HepG2 (cell line): ENCODE results near the gene IFI35. TPM values are rescaled to one million over a fixed set of nuclear protein-coding genes. Genes with fewer than 3 reads are reported as not detected.

Experiments
- CREB3 ChIP-seq: sonication (generic); formaldehyde crosslinking; IDR thresholded peaks from 2 replicates; pipeline ENCODE4 v1.5.0; 2020; ENCODE audit warnings: missing genetic modification reagents
- HBP1 ChIP-seq: IDR thresholded peaks from 2 replicates; pipeline ENCODE4 v1.6.1; 2016; ENCODE audit warnings: low read depth, control low read depth
- MAFK ChIP-seq, 2 experiments: IDR thresholded peaks in 1 of 2; conservative IDR thresholded peaks in 1 of 2; 2 replicates each; pipeline ENCODE4 v1.6.1; 2011; ENCODE audit warnings: improper control_type of control experiment in 2 of 2, low read length in 2 of 2
- NFRKB ChIP-seq: fragments of 450-650 bp; IDR thresholded peaks from 2 replicates; pipeline ENCODE4 v1.6.1; 2017
- NFYB ChIP-seq: sonication (generic); formaldehyde crosslinking; IDR thresholded peaks from 2 replicates; pipeline ENCODE4 v1.4.0; 2020; ENCODE audit warnings: missing genetic modification reagents
- PBX3 ChIP-seq: sonication (generic); formaldehyde crosslinking; IDR thresholded peaks from 2 replicates; pipeline ENCODE4 v1.8.1; 2023; ENCODE audit warnings: missing genetic modification reagents, inconsistent platforms, borderline replicate concordance
- REL ChIP-seq: sonication (generic); formaldehyde crosslinking; conservative IDR thresholded peaks from 2 replicates; pipeline ENCODE4 v1.8.0; 2022; ENCODE audit warnings: mild to moderate bottlenecking, missing genetic modification reagents, moderate library complexity
- RFXANK ChIP-seq: IDR thresholded peaks from 2 replicates; pipeline ENCODE4 v1.6.1; 2016
- TOPORS ChIP-seq: sonication (generic); formaldehyde crosslinking; IDR thresholded peaks from 2 replicates; pipeline ENCODE4 v1.8.0; 2023; ENCODE audit warnings: mild to moderate bottlenecking, missing genetic modification reagents
- TRIM24 ChIP-seq: sonication (generic); formaldehyde crosslinking; IDR thresholded peaks from 2 replicates; pipeline ENCODE4 v1.8.0; 2022; ENCODE audit warnings: mild to moderate bottlenecking, missing genetic modification reagents
- ZFY ChIP-seq: sonication (generic); formaldehyde crosslinking; IDR thresholded peaks from 2 replicates; pipeline ENCODE4 v1.4.0; 2020; ENCODE audit warnings: missing genetic modification reagents
- ZMAT5 ChIP-seq: sonication (generic); formaldehyde crosslinking; IDR thresholded peaks from 2 replicates; pipeline ENCODE4 v1.5.0; 2020; ENCODE audit warnings: mild to moderate bottlenecking, low read depth, missing genetic modification reagents, borderline replicate concordance
- ZMYM3 ChIP-seq: sonication (generic); formaldehyde crosslinking; IDR thresholded peaks from 2 replicates; pipeline ENCODE4 v1.5.1; 2020; ENCODE audit warnings: mild to moderate bottlenecking, missing genetic modification reagents
- ZNF24 ChIP-seq: fragments of 450-650 bp; IDR thresholded peaks from 2 replicates; pipeline ENCODE4 v1.6.1; 2017; ENCODE audit warnings: antibody characterized with exemption, mild to moderate bottlenecking
- ZNF280D ChIP-seq: sonication (generic); formaldehyde crosslinking; IDR thresholded peaks from 2 replicates; pipeline ENCODE4 v1.5.1; 2020; ENCODE audit warnings: mild to moderate bottlenecking, missing genetic modification reagents
- ZNF30 ChIP-seq: sonication (generic); formaldehyde crosslinking; IDR thresholded peaks from 2 replicates; pipeline ENCODE4 v1.5.0; 2020; ENCODE audit warnings: mild to moderate bottlenecking, missing genetic modification reagents
- ZNF367 ChIP-seq: sonication (generic); formaldehyde crosslinking; IDR thresholded peaks from 2 replicates; pipeline ENCODE4 v1.4.0; 2020; ENCODE audit warnings: missing genetic modification reagents, borderline replicate concordance
- ZNF451 ChIP-seq: sonication (generic); formaldehyde crosslinking; IDR thresholded peaks from 2 replicates; pipeline ENCODE4 v1.5.0; 2020; ENCODE audit warnings: mild to moderate bottlenecking, missing genetic modification reagents
- ZNF7 ChIP-seq: IDR thresholded peaks from 2 replicates; pipeline ENCODE4 v1.6.1; 2016; ENCODE audit warnings: missing biosample characterization, missing genetic modification reagents
- ZNF713 ChIP-seq: sonication (generic); formaldehyde crosslinking; IDR thresholded peaks from 2 replicates; pipeline ENCODE4 v1.4.0; 2020; ENCODE audit warnings: mild to moderate bottlenecking, missing genetic modification reagents
- ZNF740 ChIP-seq: sonication (generic); formaldehyde crosslinking; IDR thresholded peaks from 2 replicates; pipeline ENCODE4 v1.4.0; 2020; ENCODE audit warnings: missing genetic modification reagents
- polyA plus RNA-seq, 8 experiments: library from polyadenylated mRNA; depleted of rRNA in 3 of 8; stranded (reverse) in 7 of 8; unstranded in 1 of 8; fragments of >200 nt; fragmentation: Illumina TruSeq in 4 of 8; extraction: Trizol in 4 of 8; gene quantifications; 2 replicates each; pipeline versions ENCODE4 v1.2.1 to v1.2.3, GENCODE V29; 2011 to 2016; ENCODE audit warnings: low read depth in 4 of 8, missing spikeins in 1 of 8, mixed read lengths in 1 of 8; ENCODE audit not compliant: insufficient read depth in 1 of 8
- total RNA-seq, 5 experiments: library from RNA; depleted of rRNA; stranded (reverse); fragments of >200 nt; fragmentation: Illumina TruSeq; extraction: Trizol; gene quantifications; 2 replicates each; pipeline ENCODE4 v1.2.3, GENCODE V29; 2016; ENCODE audit warnings: low read depth in 1 of 5

Gene IFI35
- total and polyA plus RNA-seq, 2 of the 13 experiments (the other 11 are each of a cell fraction or from before 2014, with no cell fraction given) = 28.9 to 38.1 TPM

GRCh38 chr17:42980766-42981397, 25.7 kb upstream of the IFI35 start (continued):
- TF ChIP-seq CREB3 (CRISPR knock-in tag) (peak; percentile 69), RFXANK (CRISPR knock-in tag) (no peak), TRIM24 (CRISPR knock-in tag) (no peak), MAFK (conservative IDR thresholded peaks at IDR 0.05 in 1 of 2, IDR thresholded peaks at IDR 0.05 in 1 of 2; ENCODE audit: low read length in 2 of 2) (no peak), ZNF280D (peak; percentile 68; the same call in 1 of the 2 replicates), ZFY (CRISPR knock-in tag) (peak; percentile 77), ZNF24 (no peak), NFYB (CRISPR knock-in tag) (peak; percentile 32; the same call in 1 of the 2 replicates), REL (no peak), ZNF367 (CRISPR knock-in tag) (no peak; the same call in 1 of the 2 replicates), HBP1 (CRISPR knock-in tag) (no peak), TOPORS (CRISPR knock-in tag) (no peak), ZNF713 (CRISPR knock-in tag) (no peak), NFRKB (no peak), ZNF7 (CRISPR knock-in tag) (no peak), ZMAT5 (no peak; the same call in 1 of the 2 replicates), ZNF740 (CRISPR knock-in tag) (no peak), ZMYM3 (CRISPR knock-in tag) (no peak), ZNF451 (CRISPR knock-in tag) (0 out of 2 replicates have a peak, but pooled peaks have one; percentile 59), PBX3 (CRISPR knock-in tag) (no peak), ZNF30 (peak; percentile 82; the same call in 1 of the 2 replicates)
